ENCODE data around the gene WNT7B. TPM values are rescaled to one million over a fixed set of nuclear protein-coding genes. Genes with fewer than 3 reads are reported as not detected.
A peak's percentile ranks its signal among the peaks of the same experiment; 100 is the strongest.

WNT7B gene
- total RNA-seq = 1.2 TPM

- FAIRE-seq (no peak), DNase-seq (ENCODE audit: low spot score in 2 of 2) (no peak)
Observed at GRCh38 chr22:45977003-45977411, at the start of gene WNT7B. Gene WNT7B (minus strand): TSS chr22:45977162. CDS start chr22:45976754, 408 bp downstream.

DNA sequence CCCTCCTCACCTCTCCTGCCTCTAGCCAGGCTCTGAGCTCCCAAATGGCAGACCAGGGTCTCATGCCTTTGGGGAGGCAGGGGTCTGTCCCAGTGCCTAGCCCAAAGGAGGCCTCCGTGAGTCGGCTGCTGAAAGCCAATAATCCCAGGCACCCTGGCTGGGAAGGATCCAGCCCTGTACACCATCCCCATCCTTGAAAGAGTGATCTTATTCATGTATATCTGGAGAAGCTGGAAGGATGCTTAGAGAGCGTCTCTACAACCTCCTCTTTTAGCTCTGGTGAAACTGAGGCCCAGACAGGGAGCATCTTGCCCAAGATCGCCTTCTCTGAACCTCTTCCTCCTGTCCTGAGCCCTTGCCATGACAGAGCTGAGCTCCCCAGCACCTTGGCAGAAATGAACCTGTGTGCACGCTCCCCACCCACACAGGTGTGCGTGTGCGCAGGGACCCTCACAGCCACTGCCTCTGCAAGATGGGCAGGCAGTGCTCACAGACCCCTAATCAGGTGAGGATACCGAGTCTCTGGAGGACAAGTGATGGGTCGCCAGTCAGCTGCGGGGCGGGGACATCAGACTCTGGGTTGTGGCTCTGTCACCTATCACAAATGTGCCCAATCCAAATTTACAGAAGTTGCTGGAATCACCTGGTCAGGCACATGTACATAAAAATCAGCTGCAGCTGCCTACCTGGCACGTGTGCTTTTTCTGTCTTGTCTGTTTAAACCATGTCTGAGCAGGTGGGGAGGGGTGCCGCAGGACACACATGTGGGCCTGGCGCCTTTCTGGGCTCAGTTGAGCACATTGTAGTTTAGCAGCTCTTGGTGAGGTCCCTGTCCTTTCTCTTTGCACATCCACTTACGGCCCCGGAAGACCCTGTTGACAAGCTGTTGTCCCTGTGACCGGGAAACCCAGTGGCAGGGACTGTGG lies 49.3 kb upstream of the WNT7B start:
- FAIRE-seq = no peak
- no peak for DNase-seq (ENCODE audit: low spot score in 2 of 2)

DNA sequence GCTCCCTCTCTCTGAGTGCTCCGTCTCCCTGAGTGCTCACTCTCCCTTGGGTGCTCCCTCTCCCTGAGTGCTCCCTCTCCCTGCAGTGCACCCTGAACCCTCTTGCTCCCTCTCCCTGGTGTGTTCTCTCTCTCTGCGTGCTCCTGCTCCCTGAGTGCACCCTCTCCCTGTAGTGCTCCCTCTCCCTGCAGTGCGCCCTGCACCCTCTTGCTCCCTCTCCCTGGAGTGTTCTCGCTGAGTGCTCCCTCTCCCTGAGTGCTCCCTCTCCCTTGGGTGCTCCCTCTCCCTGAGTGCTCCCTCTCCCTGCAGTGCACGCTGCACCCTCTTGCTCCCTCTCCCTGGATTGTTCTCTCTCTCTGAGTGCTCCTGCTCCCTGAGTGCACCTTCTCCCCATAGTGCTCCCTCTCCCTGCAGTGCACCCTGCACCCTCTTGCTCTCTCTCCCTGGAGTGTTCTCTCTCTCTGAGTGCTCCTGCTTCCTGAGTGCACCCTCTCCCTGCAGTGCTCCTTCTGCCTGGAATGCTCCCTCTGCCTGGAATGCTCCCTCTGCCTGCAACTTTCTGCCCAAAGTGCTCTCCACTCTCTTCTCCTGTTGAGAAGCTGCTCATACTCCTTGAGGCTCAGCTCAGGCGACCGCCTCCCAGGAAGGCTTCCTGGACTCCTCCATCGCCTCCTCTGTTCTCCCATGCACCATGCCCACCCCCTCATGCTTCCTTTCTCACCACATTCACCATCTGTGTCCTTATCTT lies 48.4 kb upstream of the WNT7B start:
- FAIRE-seq = no peak
- DNase-seq (ENCODE audit: low spot score in 2 of 2) = no peak

DNA sequence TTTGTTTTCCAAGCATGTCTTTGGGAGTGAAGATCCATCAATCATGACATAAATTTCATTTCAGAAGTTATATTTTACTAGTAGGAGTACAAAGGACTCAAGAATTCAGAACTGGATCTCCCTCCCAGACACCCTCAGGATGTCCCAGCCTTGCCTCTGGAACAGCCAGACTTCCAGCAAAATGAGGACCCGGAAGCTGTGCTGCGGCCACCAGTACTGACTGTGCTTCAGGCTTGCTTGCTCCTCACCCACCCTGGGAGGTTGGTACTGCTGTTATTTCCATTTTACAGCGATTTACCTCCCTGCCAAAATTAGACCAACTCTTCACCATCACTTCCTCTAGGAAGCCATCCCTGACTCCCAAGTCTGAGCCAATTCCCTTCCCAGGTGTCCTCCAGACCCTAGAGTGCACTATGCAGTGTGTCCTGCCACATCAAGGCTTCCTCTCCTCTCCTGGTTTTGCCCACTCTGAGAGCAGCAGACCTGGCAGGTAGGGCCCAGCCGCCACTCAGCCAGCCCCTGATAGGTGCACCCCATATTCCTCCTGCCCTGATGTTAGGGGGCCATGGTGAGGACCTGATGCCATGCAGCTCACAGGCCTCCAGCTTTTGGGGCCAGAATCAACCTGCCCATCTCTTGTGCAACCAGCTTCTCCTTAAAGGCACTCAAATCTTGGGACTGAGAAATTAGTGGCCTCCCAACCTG lies 47.3 kb upstream of the WNT7B start:
- no peak for FAIRE-seq
- no peak for DNase-seq (ENCODE audit: low spot score in 2 of 2)

GRCh38 chr22:46023558-46023981 lies 46.6 kb upstream of the WNT7B start:
- DNase-seq (ENCODE audit: low spot score in 2 of 2) = peak in 1 of 2 donors; percentile 17

GRCh38 chr22:46022881-46023512 lies 46.0 kb upstream of the WNT7B start:
- FAIRE-seq (no peak), DNase-seq (ENCODE audit: low spot score in 2 of 2) (no peak)

More at GRCh38 chr22:46023558-46023981, 46.6 kb upstream of the WNT7B start:
- FAIRE-seq = no peak

DNA sequence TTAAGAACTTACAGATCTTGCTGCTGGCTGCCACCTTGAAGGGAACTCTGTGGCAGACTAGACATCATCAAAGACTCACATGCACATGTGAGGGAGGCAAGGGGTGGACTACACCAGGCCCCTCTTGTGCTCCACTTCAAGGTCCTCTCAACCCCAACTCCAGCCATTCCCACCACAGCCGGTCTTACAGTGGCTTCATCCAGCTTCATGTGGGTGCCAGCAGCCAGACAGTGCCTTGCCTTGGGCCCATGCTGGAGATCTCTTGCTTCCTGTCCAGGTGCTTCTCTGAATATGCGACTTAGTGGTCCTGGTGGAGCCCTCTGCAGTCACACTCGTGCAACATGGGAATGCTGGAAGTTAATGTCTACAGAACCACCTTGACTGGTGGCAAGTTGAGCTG lies 44.6 kb upstream of the WNT7B start:
- FAIRE-seq (no peak), DNase-seq (ENCODE audit: low spot score in 2 of 2) (no peak)

- DNase-seq (ENCODE audit: low spot score in 2 of 2) (no peak), FAIRE-seq (no peak)
Observed at GRCh38 chr22:46019351-46019750, 42.4 kb upstream of the WNT7B start.

DNA sequence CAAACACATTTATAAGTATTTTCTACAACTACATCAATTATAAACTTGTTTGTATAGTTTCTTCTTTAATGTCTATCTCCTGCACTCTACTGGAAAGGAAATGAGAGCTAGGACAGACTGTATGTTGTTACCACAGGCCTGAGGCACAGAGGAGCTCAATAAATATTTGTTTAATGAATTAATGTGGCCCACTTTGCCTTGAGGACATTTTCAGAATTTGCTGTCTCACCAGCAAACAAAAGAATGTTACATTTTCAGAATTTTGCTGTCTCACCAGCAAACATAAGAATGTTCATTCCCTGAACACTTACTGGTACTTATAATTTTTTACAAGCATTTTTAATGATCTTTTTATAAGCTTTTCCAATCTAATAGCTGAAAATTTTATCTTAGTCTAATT lies 41.9 kb upstream of the WNT7B start:
- DNase-seq (ENCODE audit: low spot score in 2 of 2) = no peak
- no peak for FAIRE-seq

DNA sequence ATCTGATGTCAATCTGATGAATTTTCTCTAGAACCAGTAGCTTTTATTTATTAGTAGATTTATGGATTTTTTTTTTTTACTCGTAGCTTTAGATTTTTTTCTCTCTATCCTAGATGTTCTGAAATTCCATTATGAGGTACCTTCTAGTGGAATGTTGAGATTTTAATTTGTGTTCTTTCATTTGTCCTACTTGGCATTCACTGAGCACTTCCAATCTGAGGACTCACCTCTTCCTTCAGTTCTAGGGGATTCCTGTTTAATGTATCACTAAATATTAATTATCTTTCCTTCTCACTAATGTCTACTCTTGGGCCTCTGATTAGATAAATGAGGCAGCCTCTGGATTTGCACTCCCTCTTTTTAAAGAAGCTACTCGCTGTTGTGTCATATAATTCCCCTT lies 40.2 kb upstream of the WNT7B start:
- no peak for FAIRE-seq
- no peak for DNase-seq (ENCODE audit: low spot score in 2 of 2)

DNA sequence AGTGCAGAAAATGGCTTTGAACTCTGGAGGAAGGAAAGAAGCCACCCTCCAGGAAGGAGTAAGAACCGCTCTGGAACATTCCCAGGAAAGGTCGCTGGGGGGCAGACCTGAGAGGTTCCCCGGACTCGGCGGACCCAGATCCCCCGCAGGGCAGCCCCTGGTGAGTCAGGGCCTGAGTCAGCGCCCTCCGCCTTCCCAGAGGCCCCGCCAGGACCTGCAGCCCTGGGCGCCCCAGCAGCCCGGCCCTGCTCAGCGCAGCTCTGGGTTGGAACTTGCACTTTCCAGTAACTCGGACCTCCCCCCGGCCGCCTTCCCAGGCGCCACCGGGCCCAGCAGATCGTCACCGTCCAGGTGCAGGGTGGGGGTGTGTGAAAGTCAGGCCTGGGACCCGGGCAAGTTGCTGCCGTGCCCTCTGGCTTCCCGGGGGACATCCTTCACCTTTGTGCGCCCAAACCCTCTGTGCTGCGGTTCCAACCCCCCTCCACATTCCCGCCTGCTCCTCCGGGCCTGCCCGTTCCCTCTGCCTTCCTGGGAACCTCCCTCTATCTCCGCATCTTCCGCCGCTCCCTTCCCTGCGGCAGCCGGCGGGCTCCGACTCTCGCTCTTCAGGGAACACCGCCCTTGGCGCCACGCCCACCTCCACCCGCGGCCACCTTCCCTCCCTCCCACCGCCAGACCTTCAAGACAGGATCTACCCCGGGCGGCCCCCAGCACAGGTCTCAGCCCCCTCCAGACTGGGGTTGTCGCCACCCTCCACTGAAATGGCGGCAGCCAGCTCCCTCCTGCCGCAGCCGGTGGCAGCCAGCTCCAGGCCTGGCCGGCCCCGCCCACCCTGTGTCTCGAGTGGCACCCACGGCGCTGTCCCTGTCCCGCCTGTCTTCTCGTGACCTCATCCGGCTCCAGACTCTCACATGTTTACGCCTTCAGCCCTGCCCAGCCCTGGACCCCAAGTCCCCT lies 36.8 kb upstream of the WNT7B start:
- peak; percentile 82 to 94 for DNase-seq (ENCODE audit: low spot score in 2 of 2)
- FAIRE-seq = no peak

- DNase-seq (ENCODE audit: low spot score in 2 of 2) = peak in 1 of 2 donors; percentile 17
- FAIRE-seq = no peak
Observed at GRCh38 chr22:46012881-46013281, 35.9 kb upstream of the WNT7B start.

DNA sequence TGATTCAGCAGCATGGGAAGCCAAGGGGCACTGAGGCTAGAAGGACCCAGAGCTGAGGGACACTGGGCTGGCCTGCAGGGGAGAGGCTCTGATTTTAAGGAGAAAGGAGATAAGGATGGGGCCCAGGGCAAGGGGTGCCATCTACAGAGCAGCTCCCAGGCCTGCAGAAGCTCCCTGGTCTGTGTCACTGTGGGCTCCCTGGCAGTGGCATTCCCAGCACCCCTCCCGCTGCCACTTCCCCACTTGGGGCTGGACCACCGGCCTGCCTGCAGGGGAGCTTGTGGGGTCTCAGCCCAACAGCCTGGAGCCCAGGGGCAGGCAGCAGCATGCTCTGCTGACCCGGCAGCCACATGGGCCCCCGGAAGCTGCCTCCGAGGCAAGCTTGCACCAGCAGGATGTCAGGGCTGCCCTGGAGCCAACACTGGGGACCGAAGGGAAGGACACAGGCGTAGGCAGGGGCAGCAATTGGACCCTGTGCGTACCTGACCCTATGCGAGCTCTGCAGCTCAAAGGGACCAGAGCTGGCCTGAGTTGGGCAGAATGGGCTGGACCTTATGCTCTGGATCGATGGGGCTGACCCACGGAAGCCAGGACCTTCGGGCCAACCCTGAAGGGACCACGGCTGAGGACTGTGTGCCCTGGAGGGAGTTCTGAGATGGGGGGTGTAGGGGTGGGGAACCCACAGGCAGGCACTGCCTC lies 35.4 kb upstream of the WNT7B start:
- FAIRE-seq (no peak), DNase-seq (ENCODE audit: low spot score in 2 of 2) (peak in 1 of 2 donors; percentile 22)

DNA sequence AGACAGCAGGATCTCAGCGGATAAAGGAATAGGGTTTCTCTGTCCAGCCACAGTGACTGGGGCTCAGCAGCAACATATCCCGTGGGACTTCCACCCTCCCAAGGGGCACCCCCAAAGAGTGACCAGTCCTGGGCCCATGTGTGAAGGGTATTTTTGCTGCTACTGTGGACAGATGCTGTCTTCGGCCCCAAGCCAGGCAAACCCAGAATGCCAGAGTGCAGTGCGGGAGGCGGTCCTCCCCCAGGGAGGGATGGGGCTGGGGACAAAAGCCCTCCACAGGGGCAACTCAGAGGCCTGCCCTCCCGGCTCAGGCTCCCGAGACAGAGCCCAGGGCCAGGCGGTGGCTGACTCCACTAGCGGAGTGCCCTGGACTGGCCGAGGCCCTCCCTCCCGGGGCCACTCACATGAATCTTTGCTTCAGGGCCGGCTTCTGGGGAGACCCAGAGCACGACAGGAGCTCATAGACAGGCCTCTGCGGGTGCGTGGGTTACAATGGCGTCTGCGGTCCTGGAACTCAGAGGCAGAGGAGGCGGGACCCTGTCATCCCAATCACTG lies 34.7 kb upstream of the WNT7B start:
- FAIRE-seq = no peak
- peak in 1 of 2 donors; percentile 35 for DNase-seq (ENCODE audit: low spot score in 2 of 2)

GRCh38 chr22:46010951-46011626 lies 34.1 kb upstream of the WNT7B start:
- FAIRE-seq = no peak
- peak; percentile 49 to 63 for DNase-seq (ENCODE audit: low spot score in 2 of 2)

DNA sequence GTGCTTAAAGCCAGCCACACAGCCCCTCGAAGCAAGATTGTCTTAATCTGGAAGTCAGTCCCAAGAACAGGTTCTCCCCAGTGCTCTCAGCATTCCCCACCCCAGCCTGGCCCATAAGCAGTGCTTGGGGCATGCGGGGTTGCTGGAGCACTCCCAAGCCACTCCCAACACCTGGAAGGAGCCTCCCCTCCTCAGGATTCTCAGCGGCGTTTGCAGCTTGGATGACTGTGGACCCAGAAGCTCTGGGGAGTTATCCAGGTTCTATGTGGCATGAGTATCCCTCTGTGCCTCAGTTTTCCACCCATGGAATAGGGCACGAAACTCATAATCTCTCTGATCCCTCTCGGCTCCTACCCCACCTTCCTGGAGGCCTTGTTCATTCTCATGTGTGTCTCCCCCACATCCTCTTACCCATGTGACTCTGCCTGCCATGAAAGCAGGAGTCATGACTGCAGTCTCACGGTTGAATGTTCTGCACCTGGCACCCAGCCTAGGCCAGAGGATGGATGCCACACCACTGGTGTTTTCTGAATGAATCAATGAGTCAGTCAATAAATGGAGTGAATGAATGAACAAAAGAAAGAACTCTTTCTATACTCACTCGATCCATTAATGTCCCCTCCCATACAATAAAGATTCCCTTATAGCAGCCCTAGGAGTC lies 33.4 kb upstream of the WNT7B start:
- FAIRE-seq = no peak

DNA sequence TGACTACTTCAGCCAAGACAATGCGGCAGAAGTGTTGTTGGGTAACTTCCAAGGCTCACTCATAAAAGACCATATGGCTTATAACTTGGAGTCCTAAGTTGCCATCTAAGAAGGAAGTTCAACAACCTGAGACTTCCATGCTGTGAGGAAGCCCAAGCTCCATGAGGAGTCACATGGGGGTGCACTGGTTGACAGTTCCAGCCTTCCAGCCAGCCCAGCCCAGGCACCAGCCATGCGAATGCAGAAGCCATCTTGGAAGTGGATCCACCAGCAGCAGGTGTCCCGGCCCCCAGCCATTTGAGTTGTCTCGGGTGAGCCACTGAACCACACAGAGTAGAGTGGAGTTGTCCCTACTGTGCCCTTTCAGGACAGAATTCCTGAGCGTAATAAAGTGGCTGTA lies 32.8 kb upstream of the WNT7B start:
- DNase-seq (ENCODE audit: low spot score in 2 of 2) = no peak
- no peak for FAIRE-seq

More for the DNA sequence above, 33.4 kb upstream of the WNT7B start:
- DNase-seq (ENCODE audit: low spot score in 2 of 2) = no peak

Measured in frontal cortex (tissue), 4 donors.